C4-2B (cell line): ENCODE measurements around the gene HLCS.

Experiments used
- H3K27ac ChIP-seq: fragments of 450-650 bp; 2 replicates; pipeline ENCODE4 v1.5.1; 2017
- ZFX ChIP-seq: fragments of 450-650 bp; IDR thresholded peaks from 2 replicates; pipeline ENCODE4 v1.6.1; 2017
- TF ChIP-seq, protein P1 (sequence below): fragments of 450-650 bp; conservative IDR thresholded peaks from 2 replicates; pipeline ENCODE4 v1.5.1; 2017; ENCODE audit warnings: mild to moderate bottlenecking

The HLCS gene

GRCh38 chr21:36909423-36909822 lies 57.0 kb downstream of the HLCS start:
- no peak overlapping the region for H3K27ac ChIP-seq
- TF ChIP-seq, protein P1, sequence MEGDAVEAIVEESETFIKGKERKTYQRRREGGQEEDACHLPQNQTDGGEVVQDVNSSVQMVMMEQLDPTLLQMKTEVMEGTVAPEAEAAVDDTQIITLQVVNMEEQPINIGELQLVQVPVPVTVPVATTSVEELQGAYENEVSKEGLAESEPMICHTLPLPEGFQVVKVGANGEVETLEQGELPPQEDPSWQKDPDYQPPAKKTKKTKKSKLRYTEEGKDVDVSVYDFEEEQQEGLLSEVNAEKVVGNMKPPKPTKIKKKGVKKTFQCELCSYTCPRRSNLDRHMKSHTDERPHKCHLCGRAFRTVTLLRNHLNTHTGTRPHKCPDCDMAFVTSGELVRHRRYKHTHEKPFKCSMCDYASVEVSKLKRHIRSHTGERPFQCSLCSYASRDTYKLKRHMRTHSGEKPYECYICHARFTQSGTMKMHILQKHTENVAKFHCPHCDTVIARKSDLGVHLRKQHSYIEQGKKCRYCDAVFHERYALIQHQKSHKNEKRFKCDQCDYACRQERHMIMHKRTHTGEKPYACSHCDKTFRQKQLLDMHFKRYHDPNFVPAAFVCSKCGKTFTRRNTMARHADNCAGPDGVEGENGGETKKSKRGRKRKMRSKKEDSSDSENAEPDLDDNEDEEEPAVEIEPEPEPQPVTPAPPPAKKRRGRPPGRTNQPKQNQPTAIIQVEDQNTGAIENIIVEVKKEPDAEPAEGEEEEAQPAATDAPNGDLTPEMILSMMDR, result no peak
- TF ChIP-seq ZFX, result no peak

GRCh38 chr21:36908260-36908908 lies 58.1 kb downstream of the HLCS start:
- no peak overlapping the region for H3K27ac ChIP-seq
- no peak for TF ChIP-seq ZFX
- TF ChIP-seq, protein P1, result no peak

- H3K27ac ChIP-seq, result no peak overlapping the region
- TF ChIP-seq ZFX, result no peak
- TF ChIP-seq, protein P1, result no peak
Measured at GRCh38 chr21:36904093-36904666, 62.3 kb downstream of the HLCS start.

- no peak overlapping the region for H3K27ac ChIP-seq
Measured at GRCh38 chr21:36902793-36903192, 63.7 kb downstream of the HLCS start.

DNA sequence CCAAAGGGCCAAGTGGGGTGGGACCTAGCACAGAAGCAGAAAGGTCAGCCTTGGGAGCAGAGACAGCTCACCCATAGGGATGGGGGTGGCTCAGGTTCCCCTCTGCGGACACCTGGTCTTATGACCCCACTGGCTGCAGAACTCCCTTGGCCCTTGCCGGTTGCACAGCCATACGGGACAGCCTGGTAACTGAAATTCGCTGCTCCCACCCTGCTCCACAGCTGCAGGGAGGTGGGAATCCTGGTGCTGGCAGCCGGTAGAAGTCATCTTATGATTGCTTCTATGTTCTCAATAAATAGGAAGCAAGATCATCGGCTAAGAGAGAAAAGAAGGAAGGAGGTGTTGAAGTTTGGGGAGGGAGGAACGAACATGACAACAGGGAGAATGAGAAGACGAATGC lies 64.1 kb downstream of the HLCS start:
- no peak overlapping the region for H3K27ac ChIP-seq
- TF ChIP-seq, protein P1, result no peak
- TF ChIP-seq ZFX, result no peak

More at GRCh38 chr21:36902793-36903192, 63.7 kb downstream of the HLCS start:
- TF ChIP-seq ZFX, result no peak
- TF ChIP-seq, protein P1, result no peak

- H3K27ac ChIP-seq, result no peak overlapping the region
- no peak for TF ChIP-seq ZFX
- TF ChIP-seq, protein P1, result no peak
Measured at GRCh38 chr21:36901575-36901974, 64.9 kb downstream of the HLCS start.

DNA sequence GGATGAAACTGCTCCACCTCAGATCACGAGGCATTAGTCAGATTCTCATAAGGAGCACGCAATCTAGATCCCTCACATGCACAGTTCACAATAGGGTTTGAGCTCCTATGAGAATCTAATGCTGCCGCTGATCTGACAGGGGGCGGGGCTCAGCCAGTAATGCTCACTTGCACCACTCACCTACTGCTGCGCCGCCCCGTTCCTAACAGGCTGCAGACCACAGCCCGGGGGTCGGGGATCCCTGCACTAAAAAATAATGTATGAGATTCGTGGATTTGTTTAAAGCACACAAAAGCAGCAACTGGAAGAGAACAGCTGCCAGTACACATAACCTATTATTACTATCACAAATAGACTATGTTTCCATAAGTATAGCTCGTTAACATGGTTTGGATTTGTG lies 72.9 kb downstream of the HLCS start:
- TF ChIP-seq ZFX, result no peak
- TF ChIP-seq, protein P1, result no peak

More for the DNA sequence above, 72.9 kb downstream of the HLCS start:
- H3K27ac ChIP-seq, result no peak overlapping the region
